Fibroblast of lung (primary cell): Measurements from ENCODE around the gene CADM2. TPM values are rescaled to one million over a fixed set of nuclear protein-coding genes. Genes with fewer than 3 reads are reported as not detected.
A peak's percentile ranks its signal among the peaks of the same experiment; 100 is the strongest.

ENCODE experiments used
- DNase-seq, 2 donors: peaks; one replicate each; pipeline versions ENCODE4 v3.0.0 to v3.0.0-alpha.2; 2010; ENCODE audit warnings: low read depth in 2 of 2
- H2AFZ ChIP-seq: 2 replicates; pipeline ENCODE4 v1.5.1; 2012; ENCODE audit warnings: low read length, control low read depth, inconsistent platforms
- H3K27ac ChIP-seq: 2 replicates; pipeline ENCODE4 v1.5.1; 2011; ENCODE audit warnings: low read length, control low read depth; ENCODE audit not compliant: insufficient read depth
- H3K27me3 ChIP-seq: 2 replicates; pipeline ENCODE4 v1.5.1; 2011; ENCODE audit warnings: mild to moderate bottlenecking, low read length; ENCODE audit not compliant: control insufficient read depth, insufficient read depth
- H3K36me3 ChIP-seq: 2 replicates; pipeline ENCODE4 v1.5.1; 2011; ENCODE audit warnings: low read length; ENCODE audit not compliant: control insufficient read depth, insufficient read depth
- H3K4me1 ChIP-seq: 2 replicates; pipeline ENCODE4 v1.5.1; 2011; ENCODE audit warnings: low read length; ENCODE audit not compliant: control insufficient read depth, insufficient read depth; ENCODE audit errors: extremely low read depth
- H3K4me2 ChIP-seq: 2 replicates; pipeline ENCODE4 v1.5.1; 2011; ENCODE audit warnings: low read length, control low read depth; ENCODE audit not compliant: insufficient read depth; ENCODE audit errors: extremely low read depth
- H3K4me3 ChIP-seq, 4 experiments: fragments of 200-600 bp in 1 of 4; sonication (generic) in 1 of 4; replicated peaks in 1 of 4; 2 replicates each; pipeline ENCODE4 v1.5.1; 2011 to 2016; ENCODE audit warnings: low read length in 4 of 4, low read depth in 3 of 4, mild to moderate bottlenecking in 3 of 4, control low read depth in 2 of 4, inconsistent platforms in 1 of 4, mixed read lengths in 1 of 4; ENCODE audit not compliant: insufficient read depth in 1 of 4; ENCODE audit errors: control extremely low read depth in 1 of 4
- H3K79me2 ChIP-seq: 2 replicates; pipeline ENCODE4 v1.5.1; 2012; ENCODE audit warnings: mild to moderate bottlenecking, low read length, inconsistent platforms; ENCODE audit not compliant: control insufficient read depth, insufficient read depth
- H3K9ac ChIP-seq: 2 replicates; pipeline ENCODE4 v1.5.1; 2011; ENCODE audit warnings: mild to moderate bottlenecking, low read length, control low read depth; ENCODE audit not compliant: insufficient read depth
- H3K9me3 ChIP-seq: 2 replicates; pipeline ENCODE4 v1.5.1; 2012; ENCODE audit warnings: low read depth, low read length; ENCODE audit not compliant: control insufficient read depth, insufficient read depth
- H4K20me1 ChIP-seq: 2 replicates; pipeline ENCODE4 v1.5.1; 2011; ENCODE audit warnings: low read length; ENCODE audit not compliant: control insufficient read depth, insufficient read depth; ENCODE audit errors: extremely low read depth
- EZH2 ChIP-seq: IDR thresholded peaks from 2 replicates; pipeline ENCODE4 v1.5.1; 2012; ENCODE audit warnings: low read length, control low read depth, mild to moderate bottlenecking; ENCODE audit errors: missing control alignments
- polyA plus RNA-seq, 2 donors: library from polyadenylated mRNA; depleted of rRNA in 1 of 2; stranded (reverse) in 1 of 2; unstranded in 1 of 2; fragments of >200 nt; gene quantifications; 2 replicates each; pipeline ENCODE4 v1.2.1, GENCODE V29; 2011 to 2012; ENCODE audit warnings: missing spikeins in 1 of 2
- total RNA-seq: library from RNA; depleted of rRNA; stranded (reverse); fragments of >200 nt; gene quantifications from 2 replicates; pipeline ENCODE4 v1.2.1, GENCODE V29; 2014
- TF ChIP-seq, protein P1 (sequence below), 2 donors: IDR thresholded peaks in 1 of 2; conservative IDR thresholded peaks in 1 of 2; 1 replicate in 1 of 2; 2 replicates in 1 of 2; pipeline ENCODE4 v1.5.1; 2011 to 2012; ENCODE audit warnings: low read length in 2 of 2, control low read depth in 1 of 2, inconsistent platforms in 1 of 2, low read depth in 1 of 2, mild to moderate bottlenecking in 1 of 2

Gene CADM2
- total and polyA plus RNA-seq, 2 donors (not counting 1 experiment from before 2014, with no cell fraction given): under 0.01 to 0.12 TPM

DNA sequence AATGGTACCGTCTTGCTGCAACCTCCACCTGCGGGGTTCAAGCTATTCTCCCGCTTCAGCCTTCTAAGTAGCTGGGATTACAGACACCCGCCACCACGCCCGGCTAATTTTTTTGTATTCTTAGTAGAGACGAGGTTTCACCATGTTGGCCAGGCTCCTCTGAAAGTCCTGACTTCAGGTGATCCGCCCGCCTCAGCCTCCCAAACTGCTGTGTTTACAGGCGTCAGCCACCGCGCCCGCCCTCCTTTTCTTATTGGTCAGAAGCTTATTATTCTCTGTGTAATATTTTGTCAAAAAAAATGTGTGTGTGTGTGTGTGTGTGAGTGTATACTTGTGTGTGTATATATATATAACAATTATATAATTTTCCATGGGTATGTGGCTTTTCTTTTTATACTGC lies 425.6 kb downstream of the CADM2 start:
- no peak overlapping the region for H2AFZ ChIP-seq
- no peak for DNase-seq

DNA sequence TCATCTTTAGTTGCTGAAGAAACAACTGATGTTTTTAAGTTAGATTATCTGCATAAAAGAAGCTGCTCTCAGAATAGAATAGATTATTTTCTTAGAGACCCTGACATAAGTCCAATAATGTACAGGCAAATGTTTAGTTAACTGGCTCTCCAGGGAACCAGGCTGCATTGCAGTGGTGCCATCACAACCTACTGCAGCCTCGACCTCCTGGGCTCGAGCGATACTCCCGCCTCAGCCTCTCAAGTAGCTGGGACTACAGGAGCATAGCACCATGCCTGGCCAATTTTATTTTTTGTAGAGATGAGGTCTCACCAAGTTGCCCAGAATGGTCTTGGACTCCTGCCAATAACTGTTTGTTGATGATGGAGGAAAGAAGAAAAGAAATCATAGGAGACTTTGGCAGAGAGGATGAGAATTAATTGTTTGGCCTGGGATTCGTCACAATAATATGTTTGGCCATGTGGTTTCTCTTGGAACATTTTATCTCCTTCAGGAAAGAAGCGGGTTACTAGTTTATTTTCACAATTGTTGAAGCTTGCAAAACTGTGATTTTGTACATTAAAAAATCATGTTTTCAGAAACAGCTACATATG lies 429.2 kb downstream of the CADM2 start:
- Histone ChIP-seq H3K4me1 (no peaks in the 10 kb centered on the region), H3K36me3 (no peaks in the 10 kb centered on the region), H4K20me1 (no peaks in the 10 kb centered on the region), H3K79me2 (no peaks in the 10 kb centered on the region), H3K4me2 (no peak overlapping the region), H3K27ac (no peak overlapping the region), H3K9me3 (no peaks in the 10 kb centered on the region), H3K4me3 (no peak overlapping the region), H2AFZ (no peak overlapping the region), H3K9ac (no peak overlapping the region), H3K27me3 (no peaks in the 10 kb centered on the region)
- no peak for DNase-seq
- TF ChIP-seq EZH2: no peak
- TF ChIP-seq, protein P1, sequence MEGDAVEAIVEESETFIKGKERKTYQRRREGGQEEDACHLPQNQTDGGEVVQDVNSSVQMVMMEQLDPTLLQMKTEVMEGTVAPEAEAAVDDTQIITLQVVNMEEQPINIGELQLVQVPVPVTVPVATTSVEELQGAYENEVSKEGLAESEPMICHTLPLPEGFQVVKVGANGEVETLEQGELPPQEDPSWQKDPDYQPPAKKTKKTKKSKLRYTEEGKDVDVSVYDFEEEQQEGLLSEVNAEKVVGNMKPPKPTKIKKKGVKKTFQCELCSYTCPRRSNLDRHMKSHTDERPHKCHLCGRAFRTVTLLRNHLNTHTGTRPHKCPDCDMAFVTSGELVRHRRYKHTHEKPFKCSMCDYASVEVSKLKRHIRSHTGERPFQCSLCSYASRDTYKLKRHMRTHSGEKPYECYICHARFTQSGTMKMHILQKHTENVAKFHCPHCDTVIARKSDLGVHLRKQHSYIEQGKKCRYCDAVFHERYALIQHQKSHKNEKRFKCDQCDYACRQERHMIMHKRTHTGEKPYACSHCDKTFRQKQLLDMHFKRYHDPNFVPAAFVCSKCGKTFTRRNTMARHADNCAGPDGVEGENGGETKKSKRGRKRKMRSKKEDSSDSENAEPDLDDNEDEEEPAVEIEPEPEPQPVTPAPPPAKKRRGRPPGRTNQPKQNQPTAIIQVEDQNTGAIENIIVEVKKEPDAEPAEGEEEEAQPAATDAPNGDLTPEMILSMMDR (conservative IDR thresholded peaks at IDR 0.05 in 1 of 2, IDR thresholded peaks at IDR 0.05 in 1 of 2; ENCODE audit: low read depth in 1 of 2, low read length in 2 of 2): no peak

More for the DNA sequence above, 425.6 kb downstream of the CADM2 start:
- no peaks in the 10 kb centered on the region for H3K36me3 ChIP-seq
- TF ChIP-seq, protein P1 (conservative IDR thresholded peaks at IDR 0.05 in 1 of 2, IDR thresholded peaks at IDR 0.05 in 1 of 2; ENCODE audit: low read depth in 1 of 2, low read length in 2 of 2): no peak
- no peak for TF ChIP-seq EZH2
- H4K20me1 ChIP-seq: no peaks in the 10 kb centered on the region
- no peak overlapping the region for H3K9ac ChIP-seq
- no peaks in the 10 kb centered on the region for H3K9me3 ChIP-seq
- no peak overlapping the region for H3K27ac ChIP-seq
- no peak overlapping the region for H3K4me2 ChIP-seq
- no peaks in the 10 kb centered on the region for H3K27me3 ChIP-seq
- no peaks in the 10 kb centered on the region for H3K4me1 ChIP-seq
- no peaks in the 10 kb centered on the region for H3K79me2 ChIP-seq
- no peak overlapping the region for H3K4me3 ChIP-seq

DNA sequence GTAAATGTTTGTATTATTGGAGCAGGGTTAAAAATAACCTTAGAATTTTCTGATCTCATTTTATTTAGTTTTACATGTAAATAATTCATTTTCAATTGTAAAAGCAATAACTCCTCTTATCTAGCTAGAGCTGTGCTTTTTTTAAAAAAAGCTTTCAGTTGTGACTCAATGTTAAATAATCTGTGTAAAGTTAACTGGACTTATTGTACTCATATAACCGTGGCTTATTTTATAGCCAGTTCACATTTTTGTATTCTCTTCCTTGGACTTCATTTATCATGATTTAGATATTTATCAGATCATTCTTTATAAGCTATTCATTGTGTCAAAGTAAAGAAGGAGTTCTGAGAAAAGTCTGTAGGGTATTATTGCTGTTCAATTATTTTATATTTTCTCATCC lies 435.6 kb downstream of the CADM2 start:
- no peaks in the 10 kb centered on the region for H4K20me1 ChIP-seq
- H3K4me2 ChIP-seq: no peak overlapping the region
- TF ChIP-seq, protein P1 (conservative IDR thresholded peaks at IDR 0.05 in 1 of 2, IDR thresholded peaks at IDR 0.05 in 1 of 2; ENCODE audit: low read depth in 1 of 2, low read length in 2 of 2): no peak
- TF ChIP-seq EZH2: no peak
- H3K79me2 ChIP-seq: no peaks in the 10 kb centered on the region
- DNase-seq: peak in 1 of 2 donors; percentile 1
- no peaks in the 10 kb centered on the region for H3K4me1 ChIP-seq
- H3K27ac ChIP-seq: no peak overlapping the region
- no peak overlapping the region for H2AFZ ChIP-seq
- no peaks in the 10 kb centered on the region for H3K36me3 ChIP-seq
- no peak overlapping the region for H3K9ac ChIP-seq
- no peaks in the 10 kb centered on the region for H3K9me3 ChIP-seq
- H3K4me3 ChIP-seq: no peak overlapping the region
- no peaks in the 10 kb centered on the region for H3K27me3 ChIP-seq
